Testis (tissue), 3 donors: ENCODE data around the gene GALNT9. TPM values are rescaled to one million over a fixed set of nuclear protein-coding genes. Genes with fewer than 3 reads are reported as not detected.

Source experiments
- DNase-seq: peaks from one replicate; pipeline ENCODE4 v3.0.0-alpha.2; 2019
- H3K27ac ChIP-seq, 2 donors: fragments of 200-600 bp; sonication (generic); one replicate each; pipeline ENCODE4 v1.5.1; 2019
- H3K27me3 ChIP-seq: fragments of 200-600 bp; sonication (generic); one replicate; pipeline ENCODE4 v1.5.1; 2019
- H3K36me3 ChIP-seq: fragments of 200-600 bp; sonication (generic); one replicate; pipeline ENCODE4 v1.5.1; 2017; ENCODE audit warnings: low read depth; ENCODE audit errors: missing control alignments
- H3K4me1 ChIP-seq: fragments of 200-600 bp; sonication (generic); one replicate; pipeline ENCODE4 v1.5.1; 2019
- H3K4me3 ChIP-seq, 2 donors: fragments of 200-600 bp; sonication (generic); one replicate each; pipeline ENCODE4 v1.5.1; 2017 to 2019
- H3K9me3 ChIP-seq: fragments of 200-600 bp; sonication (generic); one replicate; pipeline ENCODE4 v1.5.1; 2017
- CTCF ChIP-seq, 3 experiments: fragments of 450-650 bp in 2 of 3; fragments of 200-600 bp in 1 of 3; sonication (generic) in 1 of 3; IDR thresholded peaks; one replicate each; pipeline ENCODE4 v1.5.1; 2016 to 2019; ENCODE audit warnings: antibody characterized with exemption in 3 of 3, mild to moderate bottlenecking in 2 of 3, moderate library complexity in 1 of 3
- POLR2A ChIP-seq: fragments of 450-650 bp; IDR thresholded peaks from one replicate; pipeline ENCODE4 v1.6.1; 2017; ENCODE audit warnings: antibody characterized with exemption, mild to moderate bottlenecking, moderate library complexity
- WGBS, 2 donors: methylation state at CpG; one replicate each; pipeline ENCODE4 v1.1.5; 2018; 5-methylcytosine and 5-hydroxymethylcytosine counted together
- intact Hi-C: fragments of 100-400 bp; cut with DNase I; formaldehyde crosslinking; loops from one replicate; pipeline ENCODE4 v1.15.1; 2023; ENCODE audit warnings: low total_unique reads
- polyA plus RNA-seq: library from polyadenylated mRNA; stranded (reverse); fragments of 350-450 nt; fragmentation: Illumina TruSeq; extraction: RNeasy Lipid Tissue Mini Kit (QIAGEN cat#74804); gene quantifications from one replicate; pipeline ENCODE4 v1.2.3, GENCODE V29; 2014; ENCODE audit warnings: low read depth, low replicate concordance; ENCODE audit not compliant: insufficient read depth
- total RNA-seq, 2 donors: library from RNA; depleted of rRNA; stranded (reverse); fragments of >200 nt; gene quantifications; one replicate each; pipeline ENCODE4 v1.2.3, GENCODE V29; 2016

GALNT9 gene
- total and polyA plus RNA-seq, 3 donors from 2014 or later: 1.1 to 1.5 (median 1.3) TPM

DNA sequence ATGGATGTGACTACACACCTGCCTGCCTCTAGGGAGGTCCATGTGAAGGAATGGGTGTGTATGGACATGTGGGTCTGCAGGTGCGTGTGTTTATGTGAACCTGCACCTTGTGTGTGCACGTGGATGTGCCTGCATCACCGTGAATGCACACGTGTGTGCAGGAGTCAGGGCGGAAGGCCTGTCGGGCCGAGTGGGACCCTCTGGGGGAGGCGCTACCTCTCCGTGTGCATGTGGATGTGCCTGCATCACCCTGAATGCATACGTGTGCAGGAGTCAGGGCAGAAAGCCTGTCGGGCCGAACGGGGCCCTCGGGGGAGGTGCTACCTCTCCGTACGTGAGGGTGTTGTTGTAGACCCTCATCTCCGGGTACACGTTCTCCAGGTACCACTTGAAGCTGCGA is 128.6 kb downstream of the GALNT9 start:
- Histone ChIP-seq H3K27ac (no peak overlapping the region), H3K4me3 (no peak overlapping the region), H3K4me1 (peaks cover 3% of the 10 kb centered on the region), H3K36me3 (no peaks in the 10 kb centered on the region), H3K9me3 (no peaks in the 10 kb centered on the region), H3K27me3 (no peaks in the 10 kb centered on the region)
- WGBS, 2 donors: 87 to 90% methylated on average over 17 to 19 of the region's 19 CpGs
- no peak for DNase-seq
- TF ChIP-seq CTCF (IDR thresholded peaks at IDR 0.05): no peak
- no peak for TF ChIP-seq POLR2A
- intact Hi-C loops: no loop called here

- H3K9me3 ChIP-seq: no peaks in the 10 kb centered on the region
- H3K36me3 ChIP-seq: no peaks in the 10 kb centered on the region
- WGBS, 2 donors: 73 to 79% methylated on average over 3 to 24 of the region's 24 CpGs
- H3K27ac ChIP-seq: no peak overlapping the region
- peak; percentile 26 for DNase-seq
- no peak for TF ChIP-seq CTCF (IDR thresholded peaks at IDR 0.05)
- intact Hi-C loops: no loop called here
- H3K4me1 ChIP-seq: no peaks in the 10 kb centered on the region
- H3K4me3 ChIP-seq: no peak overlapping the region
- H3K27me3 ChIP-seq: no peaks in the 10 kb centered on the region
These were observed 129.7 kb downstream of the GALNT9 start for GRCh38 chr12:132199526-132200319.

GRCh38 chr12:132199101-132199500 is 130.3 kb downstream of the GALNT9 start:
- 56 to 86% methylated on average over 5 to 18 of the region's 18 CpGs for WGBS, 2 donors
- intact Hi-C loops: no loop called here

DNA sequence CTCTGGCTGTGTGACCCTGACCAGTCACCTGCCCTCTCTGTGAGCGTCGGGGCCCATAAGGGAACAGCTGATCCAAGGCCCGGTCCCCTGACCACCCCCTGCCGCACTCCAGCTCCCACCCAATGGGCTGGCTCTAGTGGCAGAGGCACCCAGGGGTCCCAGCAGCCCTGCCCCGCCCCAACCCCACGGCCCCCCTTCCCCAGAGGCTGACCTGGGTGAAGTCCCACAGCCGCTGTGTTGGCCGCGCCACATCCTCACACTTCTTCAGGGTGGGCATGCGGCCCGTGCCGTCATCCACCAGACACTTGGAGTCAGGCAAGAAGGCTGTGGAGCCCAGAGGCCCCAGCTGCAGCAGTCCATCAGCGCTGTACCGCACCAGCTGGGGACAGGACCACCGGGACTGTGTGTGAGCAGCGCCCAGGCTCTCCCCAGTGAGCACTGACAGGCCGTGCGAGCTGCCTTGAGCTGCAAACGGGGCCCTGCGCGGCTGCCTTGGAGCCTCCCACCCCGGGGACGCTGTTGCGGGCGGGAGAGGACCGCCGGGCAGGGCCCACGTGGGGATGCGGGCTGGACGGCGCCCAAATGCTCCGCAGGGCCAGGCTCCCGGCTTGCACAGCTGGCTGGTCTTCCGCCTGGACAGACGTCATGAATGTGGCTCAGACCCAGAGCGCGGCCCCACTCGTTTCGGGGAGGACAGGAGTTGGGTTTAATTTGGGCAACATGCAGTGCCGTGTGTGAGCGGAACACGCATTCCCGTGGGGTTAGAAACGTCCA is 131.6 kb downstream of the GALNT9 start:
- Histone ChIP-seq H3K36me3 (no peaks in the 10 kb centered on the region), H3K27ac (no peak overlapping the region), H3K27me3 (no peaks in the 10 kb centered on the region), H3K4me3 (no peak overlapping the region), H3K9me3 (no peaks in the 10 kb centered on the region), H3K4me1 (no peaks in the 10 kb centered on the region)
- intact Hi-C loops: no loop called here
- TF ChIP-seq POLR2A (no peak), CTCF (IDR thresholded peaks at IDR 0.05) (no peak)
- 80 to 90% methylated on average over 3 to 43 of the region's 44 CpGs for WGBS, 2 donors
- peak; percentile 42 for DNase-seq

More at GRCh38 chr12:132199101-132199500, 130.3 kb downstream of the GALNT9 start:
- no peaks in the 10 kb centered on the region for H3K9me3 ChIP-seq
- no peak for TF ChIP-seq POLR2A
- TF ChIP-seq CTCF (IDR thresholded peaks at IDR 0.05): no peak
- H3K4me3 ChIP-seq: no peak overlapping the region
- no peaks in the 10 kb centered on the region for H3K36me3 ChIP-seq
- no peaks in the 10 kb centered on the region for H3K4me1 ChIP-seq
- no peaks in the 10 kb centered on the region for H3K27me3 ChIP-seq
- H3K27ac ChIP-seq: no peak overlapping the region
- no peak for DNase-seq
